8988T (cell line): ENCODE data around the gene SLFN12L.
"Not testable (repeated sequence)": the region's sequence is repeated elsewhere in the genome, so short reads cannot be mapped to it uniquely, and the experiment has no call there.

Source experiments
- DNase-seq: peaks from one replicate; pipeline ENCODE4 v3.0.0; 2011

The SLFN12L gene

DNA sequence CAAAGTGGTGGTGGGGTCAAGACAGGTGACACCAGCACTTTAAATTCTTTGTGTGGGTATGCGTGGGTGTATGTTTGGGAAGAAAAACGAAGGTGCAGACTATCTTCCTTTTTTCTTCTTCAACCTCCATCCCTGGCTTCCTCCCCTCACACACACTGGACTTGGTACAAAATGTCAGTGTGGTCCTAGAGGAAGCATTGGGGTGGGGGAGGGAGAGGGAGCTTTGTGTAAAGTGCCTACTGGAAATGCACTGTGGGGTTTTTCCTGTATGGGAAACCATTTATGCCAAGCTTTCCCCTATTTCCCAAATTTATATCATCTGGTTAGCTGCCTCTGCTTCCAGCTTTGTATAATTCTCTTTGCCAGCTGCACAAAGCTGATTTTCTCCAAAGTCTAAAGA, 44.4 kb downstream of the SLFN12L start:
- DNase-seq = no peak

DNA sequence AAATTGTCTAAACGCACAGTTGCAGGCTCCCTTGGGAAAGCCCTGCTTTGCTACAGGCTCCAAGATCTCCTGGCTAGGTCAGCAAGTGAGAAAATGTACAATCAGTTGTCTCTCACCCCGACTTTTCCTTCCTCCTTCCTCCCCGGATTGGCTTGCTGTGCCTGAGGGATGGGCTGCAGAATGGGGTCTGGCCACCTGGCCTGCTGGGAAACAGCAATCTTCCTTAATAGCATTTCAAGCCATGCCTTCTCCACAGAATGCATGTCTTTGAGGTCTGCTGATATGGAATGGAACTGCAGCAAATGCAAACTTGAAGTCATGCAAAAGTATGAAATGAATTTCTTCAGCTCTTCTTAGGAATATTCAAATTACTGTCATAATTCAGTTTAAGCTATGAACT, 46.1 kb downstream of the SLFN12L start:
- no peak for DNase-seq

DNA sequence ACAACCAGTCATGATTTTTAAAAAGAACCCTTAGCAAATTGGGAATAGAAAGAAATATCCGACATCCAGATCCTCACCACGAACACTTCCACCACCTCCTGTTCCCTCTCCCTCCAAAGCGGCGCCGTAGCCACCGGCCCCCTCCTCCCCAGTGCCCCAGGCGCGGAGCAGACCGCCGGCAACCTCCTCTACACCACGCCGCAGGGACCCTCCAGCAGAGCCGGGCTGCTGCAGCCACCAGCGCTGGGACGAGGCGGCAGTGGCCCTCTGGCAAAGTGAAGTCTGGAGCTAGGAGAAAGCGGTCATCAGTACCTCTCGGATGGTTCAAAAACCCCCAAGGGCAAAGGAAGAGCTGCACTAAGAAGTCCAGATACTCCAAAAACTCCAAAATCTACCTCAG, 47.5 kb downstream of the SLFN12L start:
- DNase-seq = no peak

DNA sequence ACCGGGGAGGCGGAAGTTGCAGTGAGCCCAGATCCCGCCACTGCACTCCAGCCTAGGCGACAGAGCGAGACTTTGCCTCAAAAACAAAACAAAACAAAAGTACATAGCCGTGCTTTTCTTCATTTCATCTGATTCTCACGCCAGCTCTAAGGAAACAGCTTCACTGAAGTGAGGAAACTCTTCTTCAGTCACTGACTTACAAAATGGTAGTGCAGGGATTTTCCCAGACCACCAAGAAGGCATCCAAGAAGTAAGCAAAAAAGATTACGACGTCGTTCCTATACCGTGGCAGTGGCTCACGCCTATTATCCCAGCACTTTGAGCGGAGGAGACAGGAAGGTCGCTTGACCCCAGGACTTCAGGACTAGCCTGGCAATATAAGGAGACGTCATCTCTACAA, 48.5 kb downstream of the SLFN12L start:
- DNase-seq = no peak

DNA sequence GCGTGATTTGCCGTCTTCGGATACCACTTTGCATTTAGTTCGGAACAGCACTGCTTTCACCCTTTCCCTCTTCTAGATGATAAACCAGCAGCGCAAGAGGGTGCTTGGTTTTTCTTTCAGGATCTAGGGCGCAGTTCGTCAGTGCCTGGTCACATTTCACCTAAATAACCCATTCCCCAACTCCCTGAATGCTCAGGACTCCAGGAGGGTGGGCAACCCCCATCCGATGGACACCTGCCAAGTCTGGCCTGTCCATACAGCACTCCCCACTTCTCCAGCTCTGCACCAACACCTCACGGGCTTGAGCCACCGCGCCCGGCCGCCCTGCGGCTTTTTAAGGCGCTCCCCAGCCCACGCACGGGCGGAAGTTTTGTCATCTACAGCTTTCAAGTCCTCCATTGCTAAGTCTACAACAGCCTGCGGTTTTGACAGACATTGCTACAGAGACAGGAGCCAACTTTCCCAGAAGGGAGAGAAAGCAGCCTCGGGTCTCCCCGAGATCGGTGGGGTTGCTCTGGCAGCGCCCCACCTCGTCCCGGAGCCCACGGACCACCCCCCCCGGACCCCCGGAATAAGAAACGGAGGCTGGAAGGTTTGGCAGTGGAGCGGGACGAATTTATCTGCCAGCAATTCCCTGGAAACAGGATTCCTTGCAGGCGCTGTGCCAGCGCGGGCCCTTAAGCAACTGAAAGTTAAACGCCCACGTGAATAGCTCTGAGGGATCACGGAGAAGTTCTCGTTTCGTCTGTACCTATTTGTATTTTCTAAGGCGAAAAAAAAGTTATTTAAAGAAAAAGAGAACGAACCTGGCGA, 50.4 kb downstream of the SLFN12L start:
- no peak for DNase-seq

DNA sequence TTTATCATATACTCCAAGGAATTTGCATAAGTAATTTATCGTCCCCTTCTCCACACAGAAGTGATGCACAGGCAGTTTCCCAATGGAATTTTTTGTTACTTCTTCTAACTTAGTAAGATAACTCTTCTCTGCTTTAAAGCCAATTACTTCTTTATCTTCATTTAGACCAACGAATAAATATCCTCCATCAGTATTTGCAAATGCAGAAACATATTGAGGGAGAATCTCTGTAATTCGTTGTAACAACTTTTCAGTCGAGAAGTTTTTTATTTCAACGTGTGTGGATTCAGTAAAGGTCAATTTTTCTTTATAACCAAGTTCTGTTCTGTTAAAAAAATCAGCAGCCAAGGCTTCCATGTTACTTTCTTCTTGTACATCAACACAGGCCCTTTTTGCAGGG, 58.2 kb downstream of the SLFN12L start:
- no peak for DNase-seq

DNA sequence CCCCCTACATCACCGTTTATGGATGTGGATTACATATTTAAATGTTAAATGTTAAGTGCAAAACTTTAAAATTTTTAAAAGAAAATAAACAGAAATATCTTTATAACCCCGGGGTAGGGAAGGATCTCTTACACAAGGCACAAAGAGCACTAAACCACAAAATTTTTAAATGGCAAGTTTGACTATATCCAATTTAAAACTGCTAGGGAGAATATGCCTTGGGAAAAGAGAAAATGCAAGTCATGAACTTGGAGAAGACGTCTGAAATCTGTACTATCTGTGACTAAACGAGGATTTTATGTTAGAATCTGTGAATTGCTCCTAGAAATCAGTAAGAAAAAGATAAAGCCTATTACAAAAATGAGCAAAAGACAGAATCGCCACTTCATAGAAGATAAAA, 60.2 kb downstream of the SLFN12L start:
- DNase-seq = no peak

DNA sequence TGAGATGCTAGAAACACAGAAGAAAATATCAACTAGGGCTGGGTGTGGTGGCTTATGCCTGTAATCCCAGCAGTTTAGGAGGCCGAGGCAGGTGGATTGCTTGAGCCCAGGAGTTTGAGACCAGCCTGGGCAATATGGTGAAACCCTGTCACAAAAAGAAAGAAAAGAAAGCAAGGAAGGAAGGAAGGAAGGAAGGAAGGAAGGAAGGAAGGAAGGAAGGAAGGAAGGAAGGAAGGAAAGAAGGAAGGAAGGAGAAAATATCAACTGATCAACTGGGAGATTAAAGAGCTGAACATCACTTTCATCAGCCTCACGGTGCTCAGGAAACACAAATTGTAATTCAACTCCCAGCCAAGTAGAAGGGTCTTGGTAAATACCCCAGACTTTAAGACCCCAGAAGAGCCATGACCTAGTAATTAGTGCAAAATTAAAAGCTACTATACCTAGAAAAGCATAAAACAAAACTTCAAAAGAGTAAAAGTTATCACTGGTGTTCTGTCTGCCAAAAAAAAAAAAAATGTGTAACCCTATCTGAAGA, 61.1 kb downstream of the SLFN12L start:
- DNase-seq = no peak

DNA sequence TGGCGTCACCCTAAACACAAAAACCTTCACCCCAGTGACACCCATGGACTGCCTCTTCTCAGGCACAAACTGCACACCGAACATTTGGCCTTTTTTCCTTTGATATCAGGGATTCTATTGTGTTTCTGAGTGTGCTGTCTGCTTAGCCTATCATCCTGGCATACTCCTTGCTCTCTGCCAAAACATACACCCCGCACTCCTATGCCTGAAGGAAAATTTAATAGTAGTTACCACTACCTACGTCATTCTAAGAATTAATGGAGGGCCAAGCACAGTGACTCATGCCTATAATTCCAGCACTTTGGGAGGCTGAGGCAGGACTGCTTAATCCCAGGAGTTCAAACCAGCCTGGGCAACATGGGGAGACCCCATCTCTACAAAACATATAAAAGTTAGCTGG, 69.0 kb downstream of the SLFN12L start:
- DNase-seq = no peak

DNA sequence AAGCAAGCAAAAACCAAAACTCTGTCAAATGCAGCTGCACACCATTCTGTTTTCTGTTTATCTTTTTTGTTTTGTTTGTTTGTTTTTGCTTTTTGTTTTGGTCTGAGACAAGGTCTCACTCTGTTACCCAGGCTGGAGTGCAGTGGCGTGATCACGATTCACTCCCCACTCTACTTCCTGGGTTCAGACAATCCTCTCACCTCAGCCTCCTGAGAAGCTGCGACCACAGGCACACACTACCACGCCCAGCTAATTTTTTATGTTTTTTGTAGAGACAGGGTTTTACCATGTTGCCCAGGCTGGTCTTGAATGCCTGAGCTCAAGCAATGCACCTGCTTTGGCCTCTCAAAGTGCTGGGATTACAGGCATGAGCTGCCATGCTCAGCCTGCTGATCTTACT, 69.7 kb downstream of the SLFN12L start:
- no peak for DNase-seq

DNA sequence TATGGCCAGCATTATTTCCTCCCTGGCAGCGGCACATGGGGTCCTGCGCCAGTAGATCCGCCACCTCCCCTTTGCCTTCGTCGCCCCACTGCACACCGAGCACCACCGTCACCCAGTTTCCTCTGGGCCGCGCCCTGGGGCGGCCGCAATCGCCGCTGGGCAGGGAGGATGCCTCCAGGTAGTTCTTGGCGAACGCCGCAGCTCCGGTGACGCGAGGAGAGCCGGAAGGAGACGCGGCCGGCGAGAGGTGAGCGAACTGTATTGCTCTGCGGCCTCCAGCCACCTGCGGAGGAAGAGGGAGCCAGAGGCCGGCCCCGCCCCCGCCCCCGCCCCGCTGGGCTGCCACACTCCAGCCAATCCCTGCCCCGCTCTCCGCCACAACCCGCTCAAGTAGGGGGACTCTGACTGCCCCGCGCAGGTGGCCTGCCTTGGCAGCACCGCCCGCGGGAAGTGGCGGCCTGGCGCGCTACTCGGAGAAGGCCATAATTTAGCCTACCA, 77.1 kb downstream of the SLFN12L start:
- no peak for DNase-seq

DNA sequence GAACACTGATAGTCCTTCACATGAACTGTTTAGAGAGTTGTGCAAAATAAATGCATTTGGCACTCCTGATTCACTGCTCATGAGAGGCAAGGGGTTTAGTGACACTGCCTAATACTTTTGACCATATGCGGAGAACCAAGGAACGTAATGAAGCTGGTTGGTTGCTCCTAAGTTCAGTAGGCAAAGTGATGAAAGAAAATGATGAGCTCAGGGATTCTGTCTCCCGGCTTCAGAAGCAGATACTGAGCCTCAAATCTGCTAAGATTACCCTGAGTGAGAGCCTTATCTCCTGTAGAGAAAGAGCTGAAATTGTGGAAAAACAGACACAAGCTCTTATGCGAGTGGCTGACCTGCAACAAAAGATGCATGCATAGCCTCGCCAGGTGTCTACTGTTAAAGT, 83.4 kb downstream of the SLFN12L start:
- DNase-seq = not testable (repeated sequence)

DNA sequence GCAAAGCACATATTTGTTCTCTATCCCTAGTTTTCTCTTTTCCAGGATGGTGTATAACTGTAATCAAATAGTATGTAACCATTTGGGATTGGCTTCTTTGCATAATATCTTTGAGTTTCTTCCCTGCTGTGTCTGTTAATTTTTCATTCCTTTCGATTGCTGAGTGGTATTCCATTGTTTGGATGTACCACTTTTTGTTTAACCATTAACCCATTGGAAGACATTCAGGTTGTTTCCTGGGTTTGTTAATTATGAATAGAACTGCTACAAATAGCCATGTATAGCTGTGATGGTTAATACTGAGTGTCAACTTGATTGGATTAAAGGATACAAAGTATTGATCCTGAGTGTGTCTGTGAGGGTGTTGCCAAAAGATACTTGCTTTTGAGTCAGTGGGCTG, 84.3 kb downstream of the SLFN12L start:
- DNase-seq = no peak

DNA sequence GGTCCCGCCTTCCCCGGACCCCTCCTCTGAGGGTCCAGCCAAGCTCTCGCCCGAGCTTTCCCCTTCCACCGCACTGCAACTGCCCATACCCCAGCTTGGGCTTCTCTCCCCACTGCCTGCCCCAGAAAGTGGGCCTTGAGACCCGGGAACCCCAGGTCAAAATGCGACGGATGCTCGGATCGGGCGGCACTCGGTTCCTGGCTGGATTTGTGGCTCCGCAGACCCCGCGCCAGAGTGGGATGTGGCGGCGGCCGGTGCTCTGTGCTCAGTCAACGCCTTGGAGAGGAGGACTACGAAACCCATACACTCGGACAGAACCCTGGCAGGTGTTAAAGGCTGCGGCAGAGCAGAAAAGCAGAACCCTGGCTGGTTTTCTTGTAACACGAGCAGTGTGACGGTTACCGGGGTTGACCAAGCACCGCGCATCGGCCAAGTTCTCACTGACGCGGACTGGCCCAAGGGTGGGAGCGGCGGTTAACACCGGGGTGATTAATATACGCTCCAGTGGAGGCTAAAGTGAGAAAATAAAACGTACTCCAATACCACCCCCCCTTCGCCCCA, 88.0 kb downstream of the SLFN12L start:
- DNase-seq = no peak

DNA sequence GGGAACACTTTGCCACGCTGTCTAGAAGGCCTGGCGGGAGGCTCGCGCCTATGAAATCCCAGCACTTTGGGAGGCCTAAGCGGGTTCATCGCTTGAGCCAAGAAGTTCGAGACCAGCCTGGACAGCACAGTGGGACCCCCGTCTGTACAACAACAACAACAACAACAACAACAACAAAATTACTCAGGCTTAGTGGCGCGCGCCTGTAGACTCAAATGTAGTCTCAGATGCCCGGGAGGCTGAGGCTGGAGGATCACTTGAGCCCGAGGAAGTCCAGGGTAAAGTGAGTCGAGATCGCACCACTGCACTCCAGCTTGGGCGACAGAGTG, 88.6 kb downstream of the SLFN12L start:
- DNase-seq = no peak

DNA sequence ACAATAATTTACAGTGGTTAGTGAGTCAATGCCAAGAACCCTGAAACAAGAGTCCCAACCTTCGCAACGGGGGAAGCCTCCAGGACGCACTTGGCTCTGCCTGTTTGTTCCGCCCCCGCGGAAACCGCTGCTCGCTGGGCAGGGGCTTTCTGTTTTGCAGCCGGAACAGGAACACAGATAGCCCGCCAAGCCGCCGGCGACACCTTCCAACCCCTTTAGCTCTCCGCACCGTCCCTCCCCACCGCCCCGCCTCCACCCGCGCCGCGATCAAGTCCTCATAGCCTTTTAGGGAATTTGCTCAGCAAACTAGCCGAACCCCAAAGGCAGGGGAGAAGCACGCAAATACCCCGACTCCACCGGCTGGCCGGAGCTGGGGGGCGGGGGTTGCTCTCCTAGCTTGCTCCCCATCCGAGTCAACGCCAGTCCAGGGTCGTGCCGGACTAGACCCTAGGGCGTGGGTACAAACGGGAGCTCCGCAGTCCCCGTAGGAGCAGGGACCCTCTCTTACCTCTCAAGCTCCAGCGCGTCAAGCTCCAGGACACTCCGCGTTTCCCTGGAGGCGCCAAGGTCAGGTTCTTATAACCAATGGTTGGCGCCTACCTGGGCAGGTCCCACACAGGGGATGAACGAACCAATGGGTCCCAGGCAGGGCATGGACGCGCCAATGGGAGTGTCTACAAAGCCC, 89.1 kb downstream of the SLFN12L start, which contains the start of gene SLFN13:
Gene SLFN13 (minus strand): TSS at position 553 of the 685 bp plus-strand sequence. CDS start 3,086 bp downstream, outside the sequence.
- DNase-seq = peak; percentile 43

DNA sequence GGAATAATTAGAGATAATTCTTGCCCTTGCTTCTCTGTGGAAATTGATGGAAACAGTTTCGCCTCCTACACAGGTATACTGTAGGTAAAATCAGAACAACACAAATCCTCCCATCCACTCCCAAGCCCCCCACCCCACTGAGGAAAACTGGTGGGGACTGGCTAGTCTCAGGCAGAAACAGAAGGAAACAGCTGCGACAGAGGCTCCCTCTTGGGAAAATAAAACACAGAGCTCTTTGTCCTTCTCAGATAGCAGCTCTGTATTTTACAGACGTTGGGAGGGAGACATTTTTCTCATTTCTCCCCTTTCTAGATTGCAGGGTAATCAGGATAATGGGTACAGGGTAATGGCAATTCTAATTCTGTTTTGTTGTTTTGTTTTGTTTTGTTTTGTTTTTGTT, 90.0 kb downstream of the SLFN12L start:
- no peak for DNase-seq

DNA sequence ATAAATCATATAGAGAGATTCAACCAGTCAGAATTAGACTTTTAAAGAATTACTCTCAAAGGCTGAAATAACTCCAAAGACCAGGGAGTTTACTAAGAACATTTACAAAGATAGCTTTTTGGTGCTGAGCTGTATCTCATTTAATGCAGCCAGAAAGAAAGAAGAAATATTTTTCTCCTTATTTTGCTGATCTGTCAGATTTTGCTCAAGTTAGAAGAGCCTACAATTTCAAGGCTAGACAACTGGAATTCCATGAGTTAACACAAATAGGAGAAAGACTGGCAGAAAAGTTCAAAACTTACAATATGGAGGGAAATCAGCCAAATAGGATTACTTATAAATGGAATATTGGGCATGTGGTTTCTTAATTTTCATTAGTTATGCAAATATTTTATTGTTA, 99.0 kb downstream of the SLFN12L start:
- DNase-seq = no peak

DNA sequence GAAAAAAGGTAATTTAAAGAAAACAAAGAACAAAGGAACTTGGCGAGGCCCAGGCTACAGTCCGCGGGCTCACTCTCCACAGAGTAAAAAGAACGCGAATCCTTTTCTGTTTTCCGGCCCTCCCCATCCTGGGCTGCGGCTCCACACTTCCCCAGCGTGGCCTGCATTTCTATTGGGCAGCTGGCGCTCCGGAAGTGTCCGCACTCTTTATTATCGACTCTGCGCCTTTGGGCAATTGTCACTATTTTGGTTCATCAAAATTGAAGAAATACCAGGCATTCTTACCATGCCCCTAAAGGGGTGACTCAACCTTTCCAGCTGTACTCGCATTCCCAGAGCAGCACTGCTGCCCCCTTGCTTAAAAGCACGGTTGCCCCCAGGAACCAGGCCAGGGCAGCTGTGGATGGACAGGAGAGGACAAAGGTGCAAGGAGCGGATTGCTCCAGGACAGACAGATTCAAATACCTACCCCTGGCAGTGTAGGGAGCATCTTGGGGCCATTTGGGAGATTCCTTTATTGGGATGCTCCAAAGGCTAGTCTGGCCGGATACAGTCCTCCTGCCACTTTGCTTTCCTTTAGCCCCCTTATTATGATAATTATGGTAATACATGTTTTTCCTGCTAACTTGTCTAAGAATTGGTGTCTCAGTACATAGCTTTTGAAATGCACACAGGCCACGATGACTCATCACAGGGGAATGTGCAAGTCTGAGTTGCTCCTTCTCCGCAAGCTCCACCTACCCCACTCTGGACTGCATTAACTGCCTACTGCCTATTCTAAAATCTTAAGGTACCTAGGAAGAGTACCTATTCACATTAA, 104.2 kb downstream of the SLFN12L start:
- DNase-seq = peak; percentile 45

DNA sequence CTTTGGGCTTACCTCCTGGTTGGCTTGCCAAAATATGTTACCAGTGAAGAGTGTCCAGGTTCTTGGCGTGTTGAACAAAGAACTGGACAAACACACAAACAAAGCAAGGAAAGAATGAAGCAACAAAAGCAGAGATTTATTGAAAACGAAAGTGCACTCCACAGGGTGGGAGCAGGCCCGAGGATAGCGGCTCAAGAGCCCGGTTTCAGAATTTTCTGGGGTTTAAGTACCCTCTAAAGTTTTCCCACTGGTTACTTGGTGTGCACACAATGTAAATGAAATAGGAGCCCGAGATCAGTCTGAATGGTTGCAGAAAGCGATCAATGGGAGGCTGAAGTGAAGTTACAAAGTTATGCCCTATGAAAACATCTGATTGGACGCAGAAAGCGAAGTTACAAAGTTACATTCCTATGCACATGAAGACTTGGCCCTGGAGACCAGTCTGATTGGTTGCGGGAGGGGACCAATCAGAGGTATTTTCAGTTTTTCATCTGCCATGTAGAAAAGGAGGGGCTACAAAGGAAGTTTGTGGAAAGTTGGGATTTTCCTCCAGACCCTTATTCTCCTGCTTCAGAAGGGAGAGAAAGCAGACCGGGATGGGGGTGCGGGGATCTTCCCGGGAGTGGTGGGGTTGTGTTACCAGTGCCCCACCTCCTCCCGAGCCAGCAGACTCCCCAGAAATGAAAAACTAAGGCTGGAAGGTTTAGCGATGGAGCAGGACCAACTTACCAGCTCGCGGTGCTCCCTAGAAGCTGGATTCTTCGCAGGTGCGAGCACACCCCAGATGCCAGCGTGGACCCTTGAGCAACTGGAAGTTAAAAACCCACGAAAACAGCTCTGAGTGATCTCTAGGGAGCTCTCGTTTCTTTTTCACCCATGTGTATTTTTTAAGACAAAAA, 105.1 kb downstream of the SLFN12L start, which contains the start of gene SLFN12:
Gene SLFN12 (minus strand): TSS at position 325 of the 899 bp plus-strand sequence. CDS start 9,472 bp downstream, outside the sequence.
- no peak for DNase-seq

DNA sequence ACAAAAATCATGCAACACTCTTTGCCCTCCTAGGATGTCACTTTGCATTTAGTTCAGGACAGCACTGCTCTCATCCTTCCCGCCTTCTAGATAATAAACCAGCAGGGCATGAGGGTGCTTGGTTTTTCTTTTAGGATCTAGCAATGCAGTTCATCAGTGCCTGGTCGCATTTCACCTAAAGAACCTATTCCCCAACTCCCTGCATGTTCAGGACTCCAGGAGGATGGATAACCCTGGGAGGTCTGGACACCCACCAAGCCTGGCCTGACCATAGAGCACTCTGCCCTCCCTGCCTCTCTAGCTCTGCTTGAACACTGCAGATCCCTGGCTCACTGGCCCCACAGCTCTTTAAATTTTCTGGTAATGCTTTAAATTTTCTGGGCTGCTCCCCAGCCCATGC, 107.8 kb downstream of the SLFN12L start:
- DNase-seq = no peak

DNA sequence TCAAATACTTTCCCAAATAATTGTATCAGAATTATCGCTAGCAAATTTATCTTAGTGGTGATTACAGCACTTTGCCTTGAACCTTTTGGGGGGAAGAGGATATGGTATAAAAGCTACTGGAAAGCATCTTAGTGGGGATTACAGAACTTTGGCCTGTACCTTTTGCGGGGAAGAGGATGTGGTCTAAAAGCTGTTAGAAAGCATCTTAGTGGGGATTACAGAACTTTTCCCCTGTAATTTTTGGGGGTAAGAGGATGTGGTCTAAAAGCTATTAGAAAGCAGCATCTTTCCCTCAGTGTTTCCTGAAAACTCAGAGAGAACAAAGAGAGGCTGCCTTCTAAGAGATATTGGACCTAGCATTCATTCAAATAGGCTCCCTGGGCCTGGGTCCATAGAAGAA, 109.2 kb downstream of the SLFN12L start:
- DNase-seq = no peak
